Neuronal stem cell (in vitro differentiated cells): ENCODE measurements around the gene CDA.

Source experiments
- DNase-seq: peaks from one replicate; pipeline ENCODE4 v3.0.0-alpha.2; 2013; ENCODE audit warnings: low spot score
- H2AFZ ChIP-seq: one replicate; pipeline ENCODE4 v1.6.1; 2013; ENCODE audit warnings: mild to moderate bottlenecking, low read length, inconsistent platforms
- H2AK5ac ChIP-seq: 2 replicates; pipeline ENCODE4 v1.6.1; 2013; ENCODE audit warnings: low read depth, mild to moderate bottlenecking, inconsistent platforms, low read length, moderate library complexity, mixed read lengths
- H2BK120ac ChIP-seq: 2 replicates; pipeline ENCODE4 v1.6.1; 2013; ENCODE audit warnings: low read depth, mild to moderate bottlenecking, inconsistent platforms, low read length, moderate library complexity, mixed read lengths
- H2BK12ac ChIP-seq: one replicate; pipeline ENCODE4 v1.6.1; 2013; ENCODE audit warnings: low read length, inconsistent platforms
- H2BK15ac ChIP-seq: 2 replicates; pipeline ENCODE4 v1.6.1; 2013; ENCODE audit warnings: mild to moderate bottlenecking, low read length, inconsistent platforms, mixed read lengths
- H2BK5ac ChIP-seq: one replicate; pipeline ENCODE4 v1.6.1; 2013; ENCODE audit warnings: inconsistent platforms, mild to moderate bottlenecking, low read length, moderate library complexity
- H3K14ac ChIP-seq: one replicate; pipeline ENCODE4 v1.6.1; 2013; ENCODE audit warnings: low read length, inconsistent platforms
- H3K18ac ChIP-seq: 2 replicates; pipeline ENCODE4 v1.6.1; 2013; ENCODE audit warnings: low read length, inconsistent platforms
- H3K23ac ChIP-seq: 2 replicates; pipeline ENCODE4 v1.6.1; 2013; ENCODE audit warnings: low read depth, mild to moderate bottlenecking, mixed read lengths, low read length, inconsistent platforms; ENCODE audit not compliant: poor library complexity
- H3K27ac ChIP-seq: replicated peaks from 3 replicates; pipeline ENCODE4 v1.5.1; 2013; ENCODE audit warnings: low read length, inconsistent platforms
- H3K27me3 ChIP-seq, 3 experiments: 2 replicates each; pipeline ENCODE4 v1.6.1; 2013; ENCODE audit warnings: low read length in 3 of 3, mild to moderate bottlenecking in 2 of 3, inconsistent platforms in 1 of 3, low read depth in 1 of 3, mixed read lengths in 1 of 3, moderate library complexity in 1 of 3; ENCODE audit not compliant: control insufficient read depth in 3 of 3, insufficient read depth in 3 of 3
- H3K36me3 ChIP-seq, 2 donors: replicated peaks in 1 of 2; 2 replicates each; pipeline ENCODE4 v1.6.1; 2013; ENCODE audit warnings: low read length in 2 of 2; ENCODE audit not compliant: control insufficient read depth in 2 of 2, insufficient read depth in 2 of 2
- H3K4ac ChIP-seq: 2 replicates; pipeline ENCODE4 v1.6.1; 2013; ENCODE audit warnings: inconsistent platforms, mild to moderate bottlenecking, low read length, moderate library complexity
- H3K4me1 ChIP-seq, 2 donors: 1 replicate in 1 of 2; 2 replicates in 1 of 2; pipeline ENCODE4 v1.6.1; 2013; ENCODE audit warnings: low read length in 2 of 2, low read depth in 1 of 2; ENCODE audit not compliant: control insufficient read depth in 2 of 2, insufficient read depth in 1 of 2
- H3K4me2 ChIP-seq: one replicate; pipeline ENCODE4 v1.6.1; 2013; ENCODE audit warnings: mild to moderate bottlenecking, low read length, inconsistent platforms; ENCODE audit not compliant: insufficient read depth, poor library complexity, severe bottlenecking
- H3K4me3 ChIP-seq, 2 donors: 2 replicates each; pipeline ENCODE4 v1.5.1; 2013; ENCODE audit warnings: low read length in 2 of 2, mild to moderate bottlenecking in 2 of 2, inconsistent platforms in 1 of 2, moderate library complexity in 1 of 2
- H3K79me1 ChIP-seq: one replicate; pipeline ENCODE4 v1.6.1; 2013; ENCODE audit warnings: low read depth, mild to moderate bottlenecking, inconsistent platforms, low read length, moderate library complexity
- H3K9ac ChIP-seq: one replicate; pipeline ENCODE4 v1.6.1; 2013; ENCODE audit warnings: mild to moderate bottlenecking, low read depth, low read length, inconsistent platforms; ENCODE audit not compliant: poor library complexity
- H3K9me3 ChIP-seq, 2 donors: replicated peaks in 1 of 2; 2 replicates each; pipeline versions ENCODE3 to v1.6.1; 2013; ENCODE audit warnings: low read length in 2 of 2, mild to moderate bottlenecking in 2 of 2, inconsistent platforms in 1 of 2, low read depth in 1 of 2, mixed read lengths in 1 of 2, moderate library complexity in 1 of 2; ENCODE audit not compliant: control insufficient read depth in 2 of 2, insufficient read depth in 1 of 2
- H4K8ac ChIP-seq: one replicate; pipeline ENCODE4 v1.6.1; 2013; ENCODE audit warnings: low read depth, mild to moderate bottlenecking, inconsistent platforms, low read length, moderate library complexity
- H4K91ac ChIP-seq: one replicate; pipeline ENCODE4 v1.6.1; 2013; ENCODE audit warnings: low read length, low read depth, mild to moderate bottlenecking, inconsistent platforms; ENCODE audit not compliant: poor library complexity
- WGBS, 2 donors: extraction: QIAGEN DNeasy Blood & Tissue Kit; methylation state at CpG; one replicate each; pipeline ENCODE4 v1.1.7; 2013; ENCODE audit warnings: missing lambda C conversion rate in 2 of 2, mixed read lengths in 1 of 2; ENCODE audit not compliant: insufficient read length in 2 of 2, insufficient replicate concordance in 1 of 2; ENCODE audit errors: extremely low coverage in 2 of 2; 5-methylcytosine and 5-hydroxymethylcytosine counted together

CDA gene

GRCh38 chr1:20648946-20649345 lies 60.0 kb downstream of the CDA start:
- Histone ChIP-seq H2BK120ac (no peak overlapping the region), H2BK5ac (no peak overlapping the region), H3K14ac (no peak overlapping the region), H3K4ac (no peak overlapping the region), H3K4me3 (no peak overlapping the region), H3K9ac (peak overlapping the region; percentile 38), H2AK5ac (no peak overlapping the region), H3K79me1 (no peaks in the 10 kb centered on the region), H3K27ac (no peak overlapping the region), H3K18ac (no peak overlapping the region), H4K8ac (no peak overlapping the region), H3K9me3 (no peaks in the 10 kb centered on the region), H2AFZ (no peak overlapping the region), H3K27me3 (no peaks in the 10 kb centered on the region), H2BK12ac (no peak overlapping the region), H3K4me1 (no peaks in the 10 kb centered on the region), H3K4me2 (no peak overlapping the region), H3K36me3 (peaks cover 45 to 66% of the 10 kb centered on the region in 2 donors), H4K91ac (no peak overlapping the region), H2BK15ac (no peak overlapping the region), H3K23ac (no peak overlapping the region)
- no peak for DNase-seq
- no CpG with 5 or more reads among the region's 15 CpGs for WGBS, 2 donors

- H3K27ac ChIP-seq, result no peak overlapping the region
- WGBS, 2 donors, result no CpG with 5 or more reads among the region's 15 CpGs
- H3K27me3 ChIP-seq, result no peaks in the 10 kb centered on the region
- peak overlapping the region in 1 of 2 donors; percentile 36 for H3K4me3 ChIP-seq
- H3K23ac ChIP-seq, result no peak overlapping the region
- H3K79me1 ChIP-seq, result peaks cover 3% of the 10 kb centered on the region
- no peak overlapping the region for H3K14ac ChIP-seq
- no peak overlapping the region for H2BK5ac ChIP-seq
- no peak overlapping the region for H2BK15ac ChIP-seq
- H3K9me3 ChIP-seq, result no peaks in the 10 kb centered on the region
- peaks cover 55 to 91% of the 10 kb centered on the region in 2 donors for H3K36me3 ChIP-seq
- no peak overlapping the region for H3K9ac ChIP-seq
- H3K4me1 ChIP-seq, result no peaks in the 10 kb centered on the region
- DNase-seq, result no peak
- no peak overlapping the region for H2AFZ ChIP-seq
- H2AK5ac ChIP-seq, result no peak overlapping the region
- H2BK120ac ChIP-seq, result no peak overlapping the region
- H4K91ac ChIP-seq, result no peak overlapping the region
- no peak overlapping the region for H3K4ac ChIP-seq
- no peak overlapping the region for H3K18ac ChIP-seq
- H2BK12ac ChIP-seq, result no peak overlapping the region
- H4K8ac ChIP-seq, result no peak overlapping the region
- no peak overlapping the region for H3K4me2 ChIP-seq
Observed at GRCh38 chr1:20652300-20652699, 63.4 kb downstream of the CDA start.

GRCh38 chr1:20654104-20654690 lies 65.3 kb downstream of the CDA start:
- H3K4ac ChIP-seq, result no peak overlapping the region
- H3K36me3 ChIP-seq, result peaks cover 49 to 96% of the 10 kb centered on the region in 2 donors
- H3K79me1 ChIP-seq, result peaks cover 3% of the 10 kb centered on the region
- no peak overlapping the region for H3K27ac ChIP-seq
- no peak overlapping the region for H3K14ac ChIP-seq
- H3K4me2 ChIP-seq, result no peak overlapping the region
- H3K9ac ChIP-seq, result no peak overlapping the region
- H4K8ac ChIP-seq, result no peak overlapping the region
- no peak overlapping the region for H2AFZ ChIP-seq
- no peak overlapping the region for H2AK5ac ChIP-seq
- no peak for DNase-seq
- no peaks in the 10 kb centered on the region for H3K4me1 ChIP-seq
- H3K9me3 ChIP-seq, result no peaks in the 10 kb centered on the region
- H3K18ac ChIP-seq, result no peak overlapping the region
- no peaks in the 10 kb centered on the region for H3K27me3 ChIP-seq
- no peak overlapping the region for H3K23ac ChIP-seq
- H2BK120ac ChIP-seq, result no peak overlapping the region
- no peak overlapping the region for H3K4me3 ChIP-seq
- no peak overlapping the region for H2BK12ac ChIP-seq
- no peak overlapping the region for H4K91ac ChIP-seq
- no peak overlapping the region for H2BK15ac ChIP-seq
- no CpG with 5 or more reads among the region's 20 CpGs for WGBS, 2 donors
- no peak overlapping the region for H2BK5ac ChIP-seq

GRCh38 chr1:20657024-20657423 lies 68.1 kb downstream of the CDA start:
- H2AK5ac ChIP-seq, result no peak overlapping the region
- no peak overlapping the region for H3K4me3 ChIP-seq
- peaks cover 41 to 78% of the 10 kb centered on the region in 2 donors for H3K36me3 ChIP-seq
- H4K8ac ChIP-seq, result no peak overlapping the region
- no CpG with 5 or more reads among the region's 12 CpGs for WGBS, 2 donors
- H3K23ac ChIP-seq, result peak overlapping the region; percentile 38
- H2BK5ac ChIP-seq, result no peak overlapping the region
- H3K9ac ChIP-seq, result no peak overlapping the region
- no peak overlapping the region for H2BK12ac ChIP-seq
- no peak overlapping the region for H3K14ac ChIP-seq
- peaks cover 8% of the 10 kb centered on the region for H3K79me1 ChIP-seq
- H3K4me2 ChIP-seq, result no peak overlapping the region
- H3K27ac ChIP-seq, result no peak overlapping the region
- H4K91ac ChIP-seq, result no peak overlapping the region
- no peak overlapping the region for H2AFZ ChIP-seq
- H2BK15ac ChIP-seq, result no peak overlapping the region
- no peak overlapping the region for H3K4ac ChIP-seq
- H3K4me1 ChIP-seq, result peaks cover 5 to 6% of the 10 kb centered on the region in 2 donors
- H2BK120ac ChIP-seq, result no peak overlapping the region
- H3K18ac ChIP-seq, result no peak overlapping the region
- no peaks in the 10 kb centered on the region for H3K27me3 ChIP-seq
- no peaks in the 10 kb centered on the region for H3K9me3 ChIP-seq
- no peak for DNase-seq
